GM18508 (cell line): ENCODE data around the gene SYT17.
"Not testable (repeated sequence)": the region's sequence is repeated elsewhere in the genome, so short reads cannot be mapped to it uniquely, and the experiment has no call there.

ENCODE experiments used
- ATAC-seq: cut with Tn5 transposase; IDR thresholded peaks from one replicate; pipeline ENCODE4 v1.9.1; 2021; ENCODE audit warnings: moderate number of reproducible peaks; ENCODE audit not compliant: insufficient read depth, unreplicated experiment

SYT17 gene

DNA sequence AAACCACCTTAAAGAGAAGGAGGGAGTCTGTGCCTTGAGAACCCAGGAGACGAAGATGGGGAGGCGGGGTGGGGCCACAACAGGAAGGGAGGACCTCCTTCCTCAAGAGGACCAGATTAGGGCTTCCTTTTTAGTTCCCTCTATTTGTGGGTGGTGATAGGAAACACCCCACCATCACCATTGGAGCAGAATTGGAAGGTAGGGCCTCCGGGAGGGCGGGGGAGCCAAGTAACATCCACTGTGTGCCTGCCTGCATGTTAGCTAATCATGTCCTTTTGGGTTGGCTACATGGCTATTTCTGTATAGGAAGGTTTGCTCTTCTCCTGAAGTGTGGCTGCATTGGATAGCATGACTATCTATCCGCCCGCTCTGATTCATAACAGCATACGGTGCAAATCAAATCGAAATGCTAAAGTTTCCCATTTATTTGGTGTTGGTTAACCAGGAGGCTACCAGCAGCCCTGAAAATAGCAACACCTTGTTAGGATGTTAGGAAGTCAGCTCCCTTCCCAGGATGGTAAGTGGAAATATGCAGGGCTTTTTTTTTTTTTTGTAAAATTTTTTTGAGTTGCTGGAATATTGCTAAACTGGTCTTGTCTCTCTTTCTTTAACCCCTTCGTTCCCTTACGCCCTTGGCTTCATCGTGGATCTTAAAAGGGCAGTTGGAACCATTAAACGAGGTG lies 4.2 kb downstream of the SYT17 start:
- ATAC-seq: no peak

DNA sequence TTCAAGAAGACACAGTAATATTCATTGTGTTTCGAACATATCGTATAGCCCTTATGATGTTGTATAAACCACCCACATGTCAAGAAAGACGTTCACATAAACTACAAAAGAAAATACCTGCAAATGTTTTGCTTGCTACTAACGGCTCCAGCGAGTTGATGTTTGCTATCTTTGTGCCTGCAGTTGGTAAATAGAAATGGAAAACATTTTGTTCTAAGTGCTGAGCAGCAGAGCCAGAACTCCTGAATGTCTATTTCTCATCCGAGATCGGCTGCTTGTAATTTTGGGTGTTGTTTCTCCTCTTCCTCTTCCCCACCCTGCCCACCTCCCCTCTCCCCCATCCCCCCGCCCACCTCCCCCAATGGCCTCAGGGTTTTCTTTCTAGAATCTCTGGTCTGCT lies 5.0 kb downstream of the SYT17 start:
- ATAC-seq: no peak

DNA sequence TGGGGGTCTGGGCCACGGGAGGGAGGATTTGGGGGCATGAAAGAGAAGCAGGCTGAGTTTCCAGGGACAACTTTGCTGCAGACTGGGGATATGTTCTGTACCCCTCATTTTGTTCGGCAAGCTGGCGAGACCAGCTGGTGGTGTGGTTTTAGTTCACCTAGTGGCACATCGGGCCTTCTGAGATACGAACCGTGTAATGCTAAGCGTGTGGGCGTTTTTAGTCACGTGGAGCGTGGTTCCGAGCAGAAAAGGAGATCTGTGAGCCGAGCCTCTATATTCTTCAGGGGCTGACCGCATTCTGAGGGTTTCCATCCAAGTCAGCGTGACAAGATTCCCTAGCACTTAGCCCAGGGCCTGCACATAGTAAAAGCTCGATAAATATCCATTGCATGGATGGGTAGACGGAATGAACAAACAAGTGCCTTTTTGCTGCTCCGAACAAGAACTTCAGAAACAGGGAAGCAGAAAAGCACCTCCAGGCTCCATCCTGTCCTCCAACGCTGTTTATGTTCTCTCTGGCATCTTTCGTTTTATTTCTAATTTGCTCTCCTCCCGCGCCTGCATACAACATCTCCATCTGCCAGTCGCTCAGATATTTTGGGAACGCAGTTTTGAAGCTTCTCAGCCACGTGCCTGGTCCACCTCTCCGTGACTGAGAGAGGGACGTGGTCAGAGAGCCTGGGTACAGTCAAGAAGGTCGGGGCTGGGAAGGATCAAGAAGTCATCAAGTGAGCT lies 5.8 kb downstream of the SYT17 start:
- ATAC-seq: no peak

DNA sequence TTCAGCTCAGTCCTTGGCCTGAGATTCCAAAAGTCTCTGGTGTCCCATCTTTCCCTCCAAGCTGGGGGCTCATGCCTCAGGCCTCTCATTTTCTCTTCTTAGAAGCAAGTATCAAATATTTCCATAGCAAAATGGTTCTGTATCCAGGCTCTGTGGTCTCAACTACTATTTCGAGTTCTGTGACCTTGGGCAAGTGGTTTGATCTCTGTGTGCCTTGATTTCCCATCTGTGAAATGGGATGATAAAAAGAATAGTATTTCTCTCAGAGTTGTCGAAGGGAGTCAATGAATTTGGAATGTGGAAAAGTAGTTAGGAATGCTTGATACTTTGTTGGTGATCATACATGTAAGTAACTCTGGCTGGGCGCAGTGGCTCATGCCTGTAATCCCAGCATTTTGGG lies 6.4 kb downstream of the SYT17 start:
- ATAC-seq: no peak

DNA sequence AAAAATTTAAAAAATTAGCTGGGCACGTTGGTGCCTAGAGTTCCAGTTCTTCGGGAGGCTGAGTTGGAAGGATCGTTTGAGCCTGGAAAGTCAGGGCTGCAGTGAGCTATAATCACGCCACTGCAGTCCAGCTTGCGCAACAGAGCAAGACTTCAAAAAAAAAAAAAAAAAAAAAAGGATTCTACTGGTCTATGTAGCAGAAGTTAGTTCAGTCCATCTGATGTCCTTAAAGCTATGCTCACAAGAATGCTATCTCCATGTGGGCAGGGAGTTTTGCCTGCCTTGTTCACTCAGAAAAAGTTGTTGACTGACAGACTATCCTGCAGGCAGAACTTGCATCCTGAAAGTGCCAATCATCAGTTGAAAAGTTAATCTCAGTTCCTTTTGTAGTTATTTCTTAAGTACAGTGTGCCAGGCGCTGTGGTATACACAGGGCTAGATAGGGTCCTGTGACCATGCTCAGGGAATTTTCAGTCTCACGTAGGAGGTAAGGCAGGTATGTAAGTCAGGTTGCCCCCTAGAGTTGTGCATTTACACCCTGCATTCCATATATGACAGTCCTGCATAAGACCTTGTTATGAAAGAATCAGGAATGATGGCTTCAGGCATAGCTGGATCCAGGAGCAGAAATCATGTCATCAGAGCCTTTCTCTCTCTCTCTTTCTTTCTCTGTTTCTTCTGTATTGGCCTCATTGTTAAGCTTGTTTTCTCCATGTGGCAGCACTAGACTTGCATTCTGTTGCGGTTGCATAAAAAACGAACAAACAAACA lies 7.6 kb downstream of the SYT17 start:
- ATAC-seq: no peak

DNA sequence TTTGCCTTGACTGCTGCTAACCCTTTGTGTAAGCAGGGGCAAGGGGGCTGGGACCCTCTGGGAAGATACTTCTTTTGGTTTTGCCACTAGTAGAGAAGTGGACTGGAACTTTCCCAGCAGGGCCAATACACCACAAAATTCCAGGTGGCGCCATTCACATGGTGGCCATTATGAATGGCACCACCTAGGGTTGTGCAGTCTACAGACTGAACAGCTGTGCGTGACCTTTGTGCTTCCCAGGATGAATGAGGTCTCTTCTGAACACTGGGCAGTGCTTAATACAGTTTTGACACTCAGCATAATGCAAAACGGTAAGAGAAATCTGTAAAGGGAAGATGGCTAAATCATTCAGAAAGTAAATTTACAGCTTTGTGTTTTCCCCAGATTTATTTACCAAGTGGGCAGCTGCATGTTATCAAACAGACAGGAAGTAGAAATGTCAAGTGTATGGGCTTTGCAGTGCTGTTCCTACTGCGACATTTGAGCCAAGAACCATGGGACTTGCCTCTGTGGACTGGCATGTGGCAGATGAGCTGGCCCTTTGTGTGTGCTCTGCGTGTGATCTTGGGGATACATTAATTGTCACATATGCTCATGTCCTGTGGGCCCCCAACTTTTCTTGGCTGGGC lies 9.2 kb downstream of the SYT17 start:
- ATAC-seq: no peak

DNA sequence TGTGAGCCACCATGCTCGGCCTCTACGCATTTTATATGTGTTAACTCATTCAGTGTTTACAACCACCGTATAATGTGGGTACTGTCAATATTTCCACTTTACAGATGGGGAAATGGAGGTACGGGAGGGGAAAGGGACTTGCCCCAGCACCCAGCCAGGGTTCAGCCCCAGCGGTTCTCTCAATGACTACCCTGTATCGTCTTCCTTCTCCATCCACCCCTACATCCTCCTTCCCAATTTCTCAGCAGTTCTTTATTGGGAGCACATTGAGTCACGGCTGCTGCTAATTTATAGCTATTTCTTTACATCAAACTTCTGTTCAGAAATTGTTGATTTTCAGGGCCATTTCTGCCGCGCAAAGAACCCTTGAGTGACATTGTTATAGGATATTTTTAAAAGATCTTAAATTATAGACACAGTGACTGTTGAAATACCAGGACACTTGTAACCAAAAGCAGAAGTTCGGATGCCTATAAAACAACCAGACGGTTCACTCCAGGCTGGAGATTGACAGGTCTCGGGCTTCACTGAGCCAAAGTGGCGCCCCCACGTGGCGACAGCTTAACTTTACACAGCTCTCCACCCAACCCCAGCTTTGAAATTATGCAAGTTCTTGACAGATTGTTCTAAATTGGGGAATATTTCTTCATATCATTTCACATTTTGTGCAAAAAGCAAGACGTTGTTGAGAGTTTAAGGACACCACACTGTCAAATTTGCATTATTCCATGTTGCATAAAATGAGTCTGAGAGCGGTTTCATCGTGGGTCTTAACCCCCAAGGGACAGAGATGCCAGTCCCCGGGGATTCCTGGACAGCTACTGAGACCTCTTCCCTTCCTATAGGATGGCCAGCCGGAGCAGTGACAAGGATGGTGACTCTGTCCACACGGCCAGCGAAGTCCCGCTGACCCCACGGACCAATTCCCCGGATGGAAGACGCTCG lies 11.8 kb downstream of the SYT17 start:
- ATAC-seq: no peak

DNA sequence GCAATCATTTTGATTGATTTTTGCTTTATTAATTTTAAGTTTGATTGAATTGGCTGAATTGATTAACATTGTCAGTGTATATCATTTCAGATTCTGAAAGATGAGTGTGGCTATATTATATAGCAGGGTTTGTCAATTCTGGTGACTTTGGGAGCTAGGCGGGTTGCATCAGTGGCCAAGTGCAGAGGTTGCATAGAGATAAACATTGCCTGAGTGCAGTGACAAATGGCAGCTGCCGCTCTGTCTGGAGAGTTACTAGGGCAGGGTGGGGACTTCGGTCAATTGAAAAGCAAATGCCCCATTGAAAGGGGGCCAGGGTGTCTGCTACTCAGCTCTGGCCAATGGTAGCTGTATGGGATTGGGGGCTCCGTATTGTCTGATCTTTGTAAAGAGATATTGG lies 12.7 kb downstream of the SYT17 start:
- ATAC-seq: no peak

DNA sequence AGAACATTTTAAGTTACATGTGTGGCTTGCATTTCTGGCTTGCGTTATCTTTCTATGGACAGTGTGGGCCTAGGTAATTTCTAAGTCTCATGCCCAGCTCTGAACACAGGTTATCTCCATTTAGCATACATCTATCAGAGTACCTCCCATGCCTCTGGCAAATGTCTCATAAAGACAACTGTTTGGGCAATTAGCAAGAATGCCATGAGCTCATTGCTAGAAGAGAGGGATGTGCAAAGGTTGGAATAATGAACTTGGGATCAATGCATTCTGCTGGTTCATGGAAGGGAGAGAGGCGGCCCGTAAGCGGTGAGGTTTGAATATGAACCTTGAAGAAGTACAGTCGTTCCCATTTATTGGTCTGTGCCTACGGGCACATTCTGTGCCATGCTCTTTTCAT lies 14.4 kb downstream of the SYT17 start:
- no peak for ATAC-seq

DNA sequence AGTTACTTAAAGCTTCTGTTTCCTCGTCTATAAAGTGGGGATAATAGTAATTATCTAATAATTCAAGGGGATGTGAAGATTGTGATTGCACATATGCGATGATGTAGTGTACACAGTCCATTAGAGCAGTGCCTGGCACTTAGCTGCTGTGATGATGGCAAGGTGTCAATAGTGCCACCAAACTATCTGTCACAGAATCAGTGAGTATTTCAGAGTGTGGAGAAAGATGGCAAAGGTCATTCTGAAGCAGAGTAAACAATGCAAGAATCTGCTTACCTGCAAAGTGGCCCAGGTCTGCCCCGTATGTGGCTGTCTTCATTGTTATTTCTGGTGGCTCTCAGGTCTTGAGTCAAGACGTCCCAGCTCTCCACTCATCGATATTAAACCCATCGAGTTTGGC lies 15.1 kb downstream of the SYT17 start:
- ATAC-seq: no peak

DNA sequence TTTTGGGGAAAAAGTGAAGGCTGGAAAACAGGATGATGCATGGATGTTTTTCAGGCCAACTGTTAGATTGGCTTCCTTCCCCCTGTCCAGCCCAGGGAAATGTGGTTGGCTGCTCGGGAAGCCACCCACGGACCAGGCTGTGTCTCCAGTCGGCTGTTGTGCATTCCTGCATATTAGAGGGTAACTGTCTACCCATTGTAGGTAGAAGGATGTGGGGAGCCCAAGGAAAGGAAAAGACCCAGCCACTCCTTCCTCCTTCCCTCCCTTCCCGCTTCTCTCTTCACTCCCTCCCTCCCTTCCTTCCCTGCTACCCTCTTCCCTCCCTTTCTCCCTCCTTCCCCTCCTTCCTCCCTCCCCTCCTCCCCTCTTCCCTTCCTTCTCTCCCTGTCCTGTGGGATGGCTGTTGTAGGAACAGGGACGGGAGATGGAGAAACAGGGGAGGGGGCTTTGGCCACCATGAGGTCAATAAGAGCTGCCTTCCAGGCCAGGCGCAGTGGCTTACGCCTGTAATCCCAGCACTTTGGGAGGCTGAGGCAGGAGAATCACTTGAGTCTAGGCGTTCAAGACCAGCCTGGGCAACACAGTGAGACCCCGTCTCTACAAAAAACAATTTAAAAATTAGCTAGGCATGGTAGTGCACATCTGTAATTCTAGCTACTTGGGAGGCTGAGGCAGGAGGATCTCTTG lies 16.9 kb downstream of the SYT17 start:
- no peak for ATAC-seq

DNA sequence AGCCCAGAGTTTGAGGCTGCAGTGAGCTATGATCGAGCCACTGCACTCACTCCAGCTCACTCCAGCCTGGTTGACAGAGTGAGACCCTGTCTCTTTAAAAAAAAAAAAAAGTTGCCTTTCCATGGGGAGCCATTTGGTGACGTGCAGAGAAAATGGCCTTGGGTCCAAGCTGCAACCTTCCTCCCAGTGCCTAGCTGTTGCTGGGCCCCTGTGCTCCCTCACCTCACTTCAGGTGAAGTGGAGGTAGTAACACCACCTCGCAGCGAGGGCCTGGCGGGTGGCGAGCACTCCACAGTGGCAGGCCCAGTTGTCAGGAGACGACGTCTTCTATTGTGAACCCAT lies 17.4 kb downstream of the SYT17 start:
- no peak for ATAC-seq

DNA sequence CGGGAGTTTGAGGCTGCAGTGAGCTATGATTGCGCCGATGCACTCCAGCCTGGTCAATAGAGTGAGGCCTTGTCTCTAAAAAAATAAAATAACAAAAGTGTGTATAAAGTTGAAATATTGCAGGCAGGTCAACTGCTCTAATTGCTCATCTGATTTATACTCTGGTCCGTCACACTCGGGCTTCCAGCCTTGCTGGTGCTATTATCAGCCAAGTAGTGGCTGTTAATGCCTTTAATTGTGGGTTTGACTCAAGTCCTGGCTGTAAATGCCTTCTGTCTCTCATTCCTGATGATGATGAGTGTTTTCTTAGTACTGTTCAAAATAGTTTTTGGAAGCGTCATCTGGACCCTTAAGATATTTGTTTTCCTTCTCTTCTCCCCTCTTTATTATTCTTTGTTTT lies 18.4 kb downstream of the SYT17 start:
- no peak for ATAC-seq

DNA sequence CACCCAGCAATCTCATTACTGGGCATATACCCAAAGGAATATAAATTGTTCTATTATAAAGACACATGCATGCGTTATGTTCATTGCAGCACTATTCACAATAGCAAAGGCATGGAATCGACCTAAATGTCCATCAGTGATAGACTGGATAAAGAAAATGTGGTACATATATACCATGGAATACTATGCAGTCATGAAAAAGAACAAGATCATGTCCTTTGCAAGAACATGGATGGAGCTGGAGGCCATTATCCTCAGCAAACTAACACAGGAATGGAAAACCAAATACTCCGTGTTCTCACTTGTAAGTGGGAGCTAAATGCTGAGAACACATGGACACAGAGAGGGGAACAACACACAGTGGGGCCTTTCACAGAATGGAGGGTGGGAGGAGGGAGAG lies 19.9 kb downstream of the SYT17 start:
- ATAC-seq: not testable (repeated sequence)

DNA sequence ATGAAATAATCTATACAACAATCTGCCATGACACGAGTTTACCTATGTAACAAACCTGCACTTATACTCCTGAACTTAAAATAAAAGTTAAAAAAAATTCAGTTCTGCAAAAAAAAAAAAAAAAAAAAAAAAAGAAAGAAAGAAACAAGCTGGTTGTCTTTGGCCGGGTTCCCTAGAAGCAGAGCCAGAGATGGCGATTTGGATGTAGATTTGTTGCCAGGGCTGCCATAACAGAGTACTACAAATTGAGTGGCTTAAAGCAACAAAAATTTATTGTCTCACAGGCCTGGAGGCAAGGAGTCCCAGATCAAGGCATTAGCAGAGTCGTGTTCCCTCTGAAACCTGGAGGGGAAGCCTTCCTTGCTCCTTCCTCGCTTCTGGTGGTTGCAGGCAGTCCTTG lies 20.4 kb downstream of the SYT17 start:
- ATAC-seq: no peak

DNA sequence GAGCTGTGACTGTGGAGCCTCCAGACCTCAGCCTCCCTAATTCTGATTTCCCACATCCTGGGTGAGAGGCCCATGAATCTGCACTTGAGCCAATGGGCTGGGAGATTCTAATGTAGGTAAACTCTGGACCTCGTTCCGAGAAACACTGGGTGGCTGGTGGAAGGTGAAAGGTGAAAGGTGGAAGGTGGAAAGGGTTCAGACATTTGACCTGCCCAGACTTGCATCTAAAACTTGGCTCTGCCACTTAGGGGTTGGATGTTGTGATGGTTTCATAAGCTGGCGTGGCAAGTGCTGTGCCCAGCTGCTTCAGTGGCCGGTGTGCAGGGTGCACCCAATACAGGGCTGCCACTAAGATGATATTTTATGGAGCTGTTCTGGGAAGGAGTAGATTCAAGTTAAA lies 24.8 kb downstream of the SYT17 start:
- ATAC-seq: no peak

DNA sequence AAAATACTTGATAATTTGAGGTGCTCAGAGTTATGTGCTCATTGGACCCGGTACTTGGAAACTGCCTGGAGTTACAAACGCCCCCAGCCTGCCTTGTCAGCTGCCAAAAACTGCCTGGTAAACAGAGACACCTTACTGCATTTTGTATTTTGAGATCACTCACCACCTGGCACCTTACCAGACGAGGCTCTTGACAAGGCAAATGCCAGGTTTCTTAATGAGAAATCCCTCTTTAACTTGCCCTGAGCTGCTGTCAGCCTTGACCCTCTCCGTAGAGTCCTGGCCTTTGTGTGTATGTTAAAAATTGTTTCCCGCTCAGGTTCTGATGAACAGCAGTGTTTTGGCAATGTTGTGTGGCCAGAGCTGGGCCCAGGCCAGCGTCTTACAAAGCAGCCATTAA lies 28.8 kb downstream of the SYT17 start:
- ATAC-seq: no peak

DNA sequence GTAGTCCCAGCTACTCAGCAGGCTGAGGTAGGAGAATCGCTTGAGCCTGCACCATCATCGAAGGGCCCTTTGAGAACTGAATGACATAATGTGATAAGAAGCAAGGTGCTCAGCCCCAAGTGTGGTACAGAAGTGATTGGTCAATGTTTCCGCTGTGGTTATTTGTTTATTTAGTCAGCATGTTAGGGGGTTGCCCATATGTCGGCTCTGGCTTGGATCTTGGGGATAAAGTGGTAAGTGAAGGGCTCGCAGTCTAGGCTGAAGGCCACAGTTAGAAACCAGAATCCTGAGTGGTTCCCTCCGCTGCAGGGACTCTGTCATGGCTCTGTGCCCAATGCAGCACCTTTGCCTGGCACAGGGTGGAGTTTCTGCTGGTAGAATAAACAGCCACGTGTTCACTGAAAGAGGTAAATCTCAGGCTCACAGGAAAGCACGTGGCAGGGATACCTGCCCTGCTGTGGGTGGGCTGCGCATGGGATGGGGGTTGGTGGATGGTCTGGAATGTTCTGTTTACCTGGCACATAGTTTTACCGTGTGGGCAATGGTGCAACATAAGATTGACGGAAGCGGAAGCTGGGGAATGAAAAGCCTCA lies 35.4 kb downstream of the SYT17 start:
- ATAC-seq: no peak

DNA sequence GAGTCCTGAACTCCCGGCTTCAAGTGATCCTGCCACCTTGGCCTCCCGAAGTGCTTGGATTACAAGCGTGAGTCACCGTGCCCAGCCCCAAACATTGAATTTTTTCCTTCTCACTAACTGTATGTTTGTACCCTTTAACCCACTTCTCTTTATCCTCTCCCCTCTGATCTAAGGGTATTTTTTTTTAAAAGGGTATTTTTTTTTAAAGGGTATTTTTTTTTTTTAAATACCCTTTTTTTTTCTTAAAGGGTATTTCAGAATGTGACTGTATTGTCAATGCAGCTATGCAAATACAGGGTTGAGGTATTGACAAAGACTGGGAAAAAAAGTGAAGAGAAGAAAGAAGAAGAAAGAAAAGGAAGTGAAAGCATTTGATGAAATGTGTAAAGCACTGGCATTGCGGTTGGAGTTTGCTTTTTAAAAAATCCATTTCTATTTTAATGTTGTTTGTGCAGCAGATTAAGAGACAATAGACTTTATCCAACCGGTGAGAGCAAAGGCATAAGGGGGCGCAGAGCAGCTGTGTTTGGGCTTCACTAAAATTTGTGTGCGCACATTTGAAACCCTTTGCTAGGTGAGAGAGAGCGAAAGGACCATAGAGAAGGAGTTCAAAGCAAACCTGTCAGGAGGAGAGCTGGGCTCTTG lies 42.4 kb downstream of the SYT17 start:
- ATAC-seq: peak; percentile 79
